GM13976 (cell line): ENCODE data around the gene TFF2.

Experiments
- DNase-seq: peaks from one replicate; pipeline ENCODE4 v3.0.0; 2012; ENCODE audit warnings: low spot score
- in situ Hi-C: fragments of 300-500 bp; cut with MboI; formaldehyde crosslinking; loops from one replicate; pipeline ENCODE4 v1.12.0; 2022; ENCODE audit warnings: low sequenced_read_pairs, mixed read lengths, inconsistent platforms; ENCODE audit not compliant: unreplicated experiment
- TF ChIP-seq, protein P1 (sequence below): IDR thresholded peaks from 2 replicates; pipeline ENCODE4 v1.5.1; 2012; ENCODE audit warnings: borderline replicate concordance, mild to moderate bottlenecking; ENCODE audit not compliant: insufficient read depth; ENCODE audit errors: extremely low read depth, missing control alignments, control extremely low read depth

Gene TFF2

DNA sequence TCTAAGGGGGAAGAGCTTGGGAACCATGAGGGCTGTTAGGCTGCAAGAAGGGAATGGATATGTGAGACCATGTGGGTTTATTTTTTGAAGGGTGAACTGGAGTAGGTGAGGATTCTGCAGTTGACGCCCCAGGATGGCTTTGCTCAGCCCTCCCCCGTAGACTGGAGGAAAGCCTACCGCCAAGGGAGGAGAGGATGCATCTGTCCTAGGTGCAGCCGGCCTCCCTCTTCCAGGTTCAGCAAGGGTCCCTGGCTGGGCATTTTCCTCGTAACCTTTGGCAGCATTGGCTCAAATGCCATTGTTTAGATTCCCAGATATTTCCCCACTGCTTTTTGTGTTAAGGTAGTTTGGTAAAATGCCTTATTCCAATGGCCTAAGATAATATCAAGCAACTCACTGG lies 52.1 kb downstream of the TFF2 start:
- in situ Hi-C loops = no loop called here
- TF ChIP-seq, protein P1, sequence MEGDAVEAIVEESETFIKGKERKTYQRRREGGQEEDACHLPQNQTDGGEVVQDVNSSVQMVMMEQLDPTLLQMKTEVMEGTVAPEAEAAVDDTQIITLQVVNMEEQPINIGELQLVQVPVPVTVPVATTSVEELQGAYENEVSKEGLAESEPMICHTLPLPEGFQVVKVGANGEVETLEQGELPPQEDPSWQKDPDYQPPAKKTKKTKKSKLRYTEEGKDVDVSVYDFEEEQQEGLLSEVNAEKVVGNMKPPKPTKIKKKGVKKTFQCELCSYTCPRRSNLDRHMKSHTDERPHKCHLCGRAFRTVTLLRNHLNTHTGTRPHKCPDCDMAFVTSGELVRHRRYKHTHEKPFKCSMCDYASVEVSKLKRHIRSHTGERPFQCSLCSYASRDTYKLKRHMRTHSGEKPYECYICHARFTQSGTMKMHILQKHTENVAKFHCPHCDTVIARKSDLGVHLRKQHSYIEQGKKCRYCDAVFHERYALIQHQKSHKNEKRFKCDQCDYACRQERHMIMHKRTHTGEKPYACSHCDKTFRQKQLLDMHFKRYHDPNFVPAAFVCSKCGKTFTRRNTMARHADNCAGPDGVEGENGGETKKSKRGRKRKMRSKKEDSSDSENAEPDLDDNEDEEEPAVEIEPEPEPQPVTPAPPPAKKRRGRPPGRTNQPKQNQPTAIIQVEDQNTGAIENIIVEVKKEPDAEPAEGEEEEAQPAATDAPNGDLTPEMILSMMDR = no peak
- DNase-seq = no peak

DNA sequence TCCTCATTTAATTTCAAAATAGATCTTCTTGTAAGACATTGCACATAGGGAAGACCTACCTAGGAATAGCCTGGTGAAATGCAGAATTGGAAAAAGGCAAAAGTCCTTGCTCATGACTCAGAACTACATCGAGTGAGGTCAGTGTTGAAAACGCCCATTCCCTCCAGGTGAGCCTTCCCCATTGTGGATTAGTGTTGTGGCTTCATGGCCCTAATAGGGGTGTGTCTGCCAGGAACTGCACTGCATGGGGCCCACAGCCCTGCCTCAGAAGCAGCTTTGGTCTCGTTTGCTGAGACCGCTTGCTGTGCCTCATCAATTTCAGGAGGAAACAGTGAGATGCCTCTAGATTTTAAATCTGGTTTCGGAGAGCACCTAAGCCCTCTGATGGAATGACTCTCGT lies 52.6 kb downstream of the TFF2 start:
- DNase-seq = no peak
- in situ Hi-C loops = no loop called here
- TF ChIP-seq, protein P1 = no peak

DNA sequence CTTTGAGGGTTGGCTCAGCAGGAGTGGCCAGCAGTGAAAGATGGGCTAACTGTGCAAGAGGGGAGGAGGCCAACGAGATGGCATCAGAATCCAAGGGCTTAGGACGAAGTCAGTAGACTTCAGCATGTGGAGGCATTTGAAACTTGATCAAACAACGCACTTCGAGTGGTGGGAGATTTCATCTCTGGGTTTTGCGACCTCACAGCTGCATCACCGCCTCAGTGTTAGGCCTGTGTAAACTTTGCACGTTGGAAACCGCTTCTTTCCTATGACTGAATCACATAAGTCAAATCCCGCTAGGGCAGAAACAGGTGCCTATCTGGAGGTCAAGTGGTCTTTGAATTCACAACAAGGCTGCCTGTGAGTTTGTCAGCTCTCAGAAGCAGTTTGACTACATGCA lies 53.4 kb downstream of the TFF2 start:
- in situ Hi-C loops = no loop called here
- DNase-seq = no peak
- TF ChIP-seq, protein P1 = no peak

DNA sequence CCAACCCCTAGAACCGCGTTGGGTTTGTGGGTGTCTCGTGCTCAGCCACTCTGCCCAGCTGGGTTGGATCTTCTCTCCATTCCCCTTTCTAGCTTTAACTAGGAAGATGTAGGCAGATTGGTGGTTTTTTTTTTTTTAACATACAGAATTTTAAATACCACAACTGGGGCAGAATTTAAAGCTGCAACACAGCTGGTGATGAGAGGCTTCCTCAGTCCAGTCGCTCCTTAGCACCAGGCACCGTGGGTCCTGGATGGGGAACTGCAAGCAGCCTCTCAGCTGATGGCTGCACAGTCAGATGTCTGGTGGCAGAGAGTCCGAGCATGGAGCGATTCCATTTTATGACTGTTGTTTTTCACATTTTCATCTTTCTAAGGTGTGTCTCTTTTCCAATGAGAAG lies 54.3 kb downstream of the TFF2 start:
- DNase-seq = no peak
- in situ Hi-C loops = no loop called here
- TF ChIP-seq, protein P1 = no peak
